ENCODE measurements around the gene TFDP3.

The TFDP3 gene

DNA sequence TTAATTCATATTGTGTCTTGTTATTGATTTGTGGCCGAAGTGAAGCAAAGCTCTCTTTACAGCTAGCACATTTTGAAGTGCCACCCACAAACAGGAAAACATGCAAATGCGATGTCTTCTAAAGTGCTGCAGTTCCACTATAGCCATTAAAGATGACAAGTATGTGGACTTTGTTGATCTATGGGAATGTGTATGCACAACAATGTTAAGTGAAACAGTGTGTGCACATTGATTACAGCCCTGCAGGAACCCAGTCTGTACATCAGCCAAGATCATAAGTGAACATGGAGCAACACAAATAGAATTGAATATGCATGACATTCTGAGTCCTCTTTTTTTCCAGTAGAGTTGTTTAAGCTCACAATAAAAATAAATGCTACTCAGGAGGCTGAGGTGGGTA lies 43.0 kb downstream of the TFDP3 start:
- no peak overlapping the region for H3K4me3 ChIP-seq (ENCODE audit: low read length)
- H3K9ac ChIP-seq (ENCODE audit: low read length), result no peak overlapping the region
- no peaks in the 10 kb centered on the region for H4K20me1 ChIP-seq (ENCODE audit: insufficient read depth, low read length)
- no peak overlapping the region for H3K4me2 ChIP-seq (ENCODE audit: low read length)
- no peak overlapping the region for H2AFZ ChIP-seq (ENCODE audit: low read depth, low read length)
- H3K79me2 ChIP-seq (ENCODE audit: low read length), result no peaks in the 10 kb centered on the region
- 0 out of 2 replicates have a peak, but pooled peaks cover 3% of the 10 kb centered on the region for H3K27me3 ChIP-seq (ENCODE audit: low read depth, low read length)
- no peaks in the 10 kb centered on the region for H3K4me1 ChIP-seq (ENCODE audit: low read length)
- H3K36me3 ChIP-seq (replicated peaks; ENCODE audit: low read depth, low read length), result no peaks in the 10 kb centered on the region
- no peak overlapping the region for H3K27ac ChIP-seq (ENCODE audit: low read length)
- H3K9me3 ChIP-seq (ENCODE audit: insufficient read depth, low read length), result no peaks in the 10 kb centered on the region
- TF ChIP-seq, protein P1, sequence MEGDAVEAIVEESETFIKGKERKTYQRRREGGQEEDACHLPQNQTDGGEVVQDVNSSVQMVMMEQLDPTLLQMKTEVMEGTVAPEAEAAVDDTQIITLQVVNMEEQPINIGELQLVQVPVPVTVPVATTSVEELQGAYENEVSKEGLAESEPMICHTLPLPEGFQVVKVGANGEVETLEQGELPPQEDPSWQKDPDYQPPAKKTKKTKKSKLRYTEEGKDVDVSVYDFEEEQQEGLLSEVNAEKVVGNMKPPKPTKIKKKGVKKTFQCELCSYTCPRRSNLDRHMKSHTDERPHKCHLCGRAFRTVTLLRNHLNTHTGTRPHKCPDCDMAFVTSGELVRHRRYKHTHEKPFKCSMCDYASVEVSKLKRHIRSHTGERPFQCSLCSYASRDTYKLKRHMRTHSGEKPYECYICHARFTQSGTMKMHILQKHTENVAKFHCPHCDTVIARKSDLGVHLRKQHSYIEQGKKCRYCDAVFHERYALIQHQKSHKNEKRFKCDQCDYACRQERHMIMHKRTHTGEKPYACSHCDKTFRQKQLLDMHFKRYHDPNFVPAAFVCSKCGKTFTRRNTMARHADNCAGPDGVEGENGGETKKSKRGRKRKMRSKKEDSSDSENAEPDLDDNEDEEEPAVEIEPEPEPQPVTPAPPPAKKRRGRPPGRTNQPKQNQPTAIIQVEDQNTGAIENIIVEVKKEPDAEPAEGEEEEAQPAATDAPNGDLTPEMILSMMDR (IDR thresholded peaks at IDR 0.05; ENCODE audit: low read depth, low read length), result no peak
- no peak for TF ChIP-seq EZH2phosphoT487 (IDR thresholded peaks at IDR 0.05; ENCODE audit: low read depth)

DNA sequence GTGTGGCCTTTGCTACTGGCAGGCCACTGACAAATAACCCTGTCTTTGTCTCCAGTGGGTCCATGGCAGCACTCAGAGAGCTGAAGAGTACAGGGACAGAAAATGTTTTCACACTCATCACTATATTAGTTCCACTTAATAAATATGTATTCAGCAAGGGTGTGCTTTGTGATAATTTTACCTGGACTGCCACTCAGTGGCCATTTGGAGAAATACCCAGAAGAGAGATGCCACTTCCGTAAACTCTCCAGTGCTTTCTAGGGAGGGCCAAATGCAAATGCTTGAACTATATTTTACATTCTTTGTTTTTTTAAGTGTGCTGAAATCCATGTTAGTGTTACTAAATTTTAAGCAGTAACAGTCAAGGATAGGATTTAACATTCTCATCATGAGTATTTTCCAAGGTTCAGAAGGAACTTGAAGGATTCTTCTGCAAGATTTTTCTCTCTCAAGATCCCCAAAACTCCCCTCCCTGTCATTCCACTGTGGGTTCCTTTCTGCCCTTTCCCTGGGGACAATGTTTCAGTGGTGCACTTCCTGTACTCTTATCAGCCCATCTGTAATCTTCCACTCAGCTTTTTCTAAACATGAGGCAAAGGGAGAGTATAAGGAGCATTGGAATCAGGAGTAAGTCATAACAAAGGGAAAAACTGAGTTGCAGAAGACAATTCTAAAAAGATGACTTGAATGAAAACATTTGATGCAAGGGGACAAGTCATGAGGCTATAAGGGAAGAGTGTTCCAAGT lies 46.0 kb downstream of the TFDP3 start:
- H4K20me1 ChIP-seq (ENCODE audit: insufficient read depth, low read length), result no peaks in the 10 kb centered on the region
- no peaks in the 10 kb centered on the region for H3K4me1 ChIP-seq (ENCODE audit: low read length)
- TF ChIP-seq, protein P1 (IDR thresholded peaks at IDR 0.05; ENCODE audit: low read depth, low read length), result peak; percentile 57
- no peak for TF ChIP-seq EZH2phosphoT487 (IDR thresholded peaks at IDR 0.05; ENCODE audit: low read depth)
- H3K9ac ChIP-seq (ENCODE audit: low read length), result no peak overlapping the region
- H3K36me3 ChIP-seq (replicated peaks; ENCODE audit: low read depth, low read length), result no peaks in the 10 kb centered on the region
- H3K27ac ChIP-seq (ENCODE audit: low read length), result no peak overlapping the region
- 0 out of 2 replicates have a peak, but pooled peaks cover 3% of the 10 kb centered on the region for H3K27me3 ChIP-seq (ENCODE audit: low read depth, low read length)
- no peaks in the 10 kb centered on the region for H3K79me2 ChIP-seq (ENCODE audit: low read length)
- no peak overlapping the region for H3K4me3 ChIP-seq (ENCODE audit: low read length)
- peak overlapping the region; percentile 83 for H2AFZ ChIP-seq (ENCODE audit: low read depth, low read length)
- H3K4me2 ChIP-seq (ENCODE audit: low read length), result peak overlapping the region; percentile 10; the same call in 1 of the 2 replicates
- H3K9me3 ChIP-seq (ENCODE audit: insufficient read depth, low read length), result no peaks in the 10 kb centered on the region

All from OCI-LY3 (cell line).